ENCODE measurements around the gene MAP3K8. TPM values are rescaled to one million over a fixed set of nuclear protein-coding genes. Genes with fewer than 3 reads are reported as not detected.

Gene MAP3K8
- total and polyA plus RNA-seq, 2 of the 8 experiments (the other 6 are each of a cell fraction or from before 2014, with no cell fraction given) = 5.6 to 6.0 TPM

DNA sequence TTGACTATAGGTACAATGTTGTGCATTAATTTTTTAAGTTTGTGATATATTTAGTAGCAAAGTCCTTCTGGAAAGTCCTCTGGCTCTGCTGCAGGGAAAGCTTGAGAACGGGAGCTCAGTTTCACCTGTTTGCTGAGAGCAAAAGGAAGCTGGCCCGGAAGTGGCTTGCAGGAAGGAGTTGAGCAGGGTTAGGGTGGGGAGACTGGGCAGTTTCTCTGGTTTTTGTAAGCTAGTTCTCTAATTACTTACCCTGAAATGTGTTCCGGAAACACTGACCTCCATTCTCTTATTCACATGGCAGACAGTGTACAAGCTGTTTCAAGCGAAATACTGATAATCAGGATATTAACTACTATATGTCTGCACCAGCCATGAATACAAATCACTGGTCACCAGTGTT, 22.3 kb downstream of the MAP3K8 start (continued):
- no peak for TF ChIP-seq CHD7 (IDR thresholded peaks at IDR 0.05; ENCODE audit: insufficient replicate concordance, low read length)
- TF ChIP-seq CEBPB (IDR thresholded peaks at IDR 0.05; ENCODE audit: low read depth, low read length) = no peak
- TF ChIP-seq KDM5A (IDR thresholded peaks at IDR 0.05; ENCODE audit: low read length) = no peak
- TF ChIP-seq HDAC2 (IDR thresholded peaks at IDR 0.05; ENCODE audit: borderline replicate concordance in 1 of 2, low read depth in 2 of 2, low read length in 2 of 2) = no peak
- TF ChIP-seq POLR2A (IDR thresholded peaks at IDR 0.05; ENCODE audit: control extremely low read depth in 1 of 2, low read depth in 2 of 2, low read length in 2 of 2) = no peak
- no peak for TF ChIP-seq TBP (IDR thresholded peaks at IDR 0.05; ENCODE audit: low read depth, low read length)

All from H1 (cell line).